ENCODE results near the gene WNT9A. TPM values are rescaled to one million over a fixed set of nuclear protein-coding genes. Genes with fewer than 3 reads are reported as not detected.

Gene WNT9A
- total RNA-seq, 1 experiment from 2014 or later, result not detected

- H3K79me2 ChIP-seq (ENCODE audit: low read length), result no peaks in the 10 kb centered on the region
- H3K4me1 ChIP-seq (ENCODE audit: low read length), result no peaks in the 10 kb centered on the region
Measured at GRCh38 chr1:227889863-227890405, 57.8 kb downstream of the WNT9A start.

GRCh38 chr1:227889047-227889862 is 58.5 kb downstream of the WNT9A start:
- Histone ChIP-seq H3K27me3 (ENCODE audit: low read length) (no peaks in the 10 kb centered on the region), H3K4me3 (ENCODE audit: low read length) (no peak overlapping the region), H3K9ac (ENCODE audit: low read length) (no peak overlapping the region), H3K79me2 (ENCODE audit: low read length) (no peaks in the 10 kb centered on the region), H3K9me2 (replicated peaks; ENCODE audit: insufficient read depth, low read length) (no peaks in the 10 kb centered on the region), H3K27ac (ENCODE audit: low read length) (no peak overlapping the region), H3K9me3 (ENCODE audit: low read length) (no peaks in the 10 kb centered on the region), H4K20me1 (ENCODE audit: insufficient read depth, low read depth, low read length) (no peaks in the 10 kb centered on the region), H3K4me2 (ENCODE audit: low read depth, low read length, poor library complexity, severe bottlenecking) (no peak overlapping the region), H3K36me3 (ENCODE audit: insufficient read depth, low read length) (no peaks in the 10 kb centered on the region), H2AFZ (ENCODE audit: low read length) (no peak overlapping the region), H3K4me1 (ENCODE audit: low read length) (no peaks in the 10 kb centered on the region)
- no peak for DNase-seq

More at GRCh38 chr1:227889863-227890405, 57.8 kb downstream of the WNT9A start:
- Histone ChIP-seq H2AFZ (ENCODE audit: low read length) (no peak overlapping the region), H3K9ac (ENCODE audit: low read length) (no peak overlapping the region), H3K9me3 (ENCODE audit: low read length) (no peaks in the 10 kb centered on the region), H4K20me1 (ENCODE audit: insufficient read depth, low read depth, low read length) (no peaks in the 10 kb centered on the region), H3K27ac (ENCODE audit: low read length) (no peak overlapping the region), H3K27me3 (ENCODE audit: low read length) (no peaks in the 10 kb centered on the region), H3K4me2 (ENCODE audit: low read depth, low read length, poor library complexity, severe bottlenecking) (no peak overlapping the region), H3K9me2 (replicated peaks; ENCODE audit: insufficient read depth, low read length) (no peaks in the 10 kb centered on the region), H3K4me3 (ENCODE audit: low read length) (no peak overlapping the region), H3K36me3 (ENCODE audit: insufficient read depth, low read length) (no peaks in the 10 kb centered on the region)
- no peak for DNase-seq

GRCh38 chr1:227888404-227889046 is 59.2 kb downstream of the WNT9A start:
- no peaks in the 10 kb centered on the region for H3K36me3 ChIP-seq (ENCODE audit: insufficient read depth, low read length)
- peak; percentile 27 for DNase-seq
- H3K9me2 ChIP-seq (replicated peaks; ENCODE audit: insufficient read depth, low read length), result no peaks in the 10 kb centered on the region
- H3K27ac ChIP-seq (ENCODE audit: low read length), result no peak overlapping the region
- H4K20me1 ChIP-seq (ENCODE audit: insufficient read depth, low read depth, low read length), result no peaks in the 10 kb centered on the region
- no peak overlapping the region for H2AFZ ChIP-seq (ENCODE audit: low read length)
- no peaks in the 10 kb centered on the region for H3K79me2 ChIP-seq (ENCODE audit: low read length)
- H3K27me3 ChIP-seq (ENCODE audit: low read length), result no peaks in the 10 kb centered on the region
- H3K4me1 ChIP-seq (ENCODE audit: low read length), result no peaks in the 10 kb centered on the region
- H3K9me3 ChIP-seq (ENCODE audit: low read length), result no peaks in the 10 kb centered on the region
- no peak overlapping the region for H3K4me3 ChIP-seq (ENCODE audit: low read length)
- H3K9ac ChIP-seq (ENCODE audit: low read length), result no peak overlapping the region
- H3K4me2 ChIP-seq (ENCODE audit: low read depth, low read length, poor library complexity, severe bottlenecking), result no peak overlapping the region

GRCh38 chr1:227887697-227888403 is 59.9 kb downstream of the WNT9A start:
- Histone ChIP-seq H3K9ac (ENCODE audit: low read length) (no peak overlapping the region), H3K9me3 (ENCODE audit: low read length) (no peaks in the 10 kb centered on the region), H3K36me3 (ENCODE audit: insufficient read depth, low read length) (no peaks in the 10 kb centered on the region), H3K79me2 (ENCODE audit: low read length) (no peaks in the 10 kb centered on the region), H3K4me3 (ENCODE audit: low read length) (no peak overlapping the region), H4K20me1 (ENCODE audit: insufficient read depth, low read depth, low read length) (no peaks in the 10 kb centered on the region), H3K9me2 (replicated peaks; ENCODE audit: insufficient read depth, low read length) (no peaks in the 10 kb centered on the region), H3K4me1 (ENCODE audit: low read length) (no peaks in the 10 kb centered on the region), H2AFZ (ENCODE audit: low read length) (no peak overlapping the region), H3K4me2 (ENCODE audit: low read depth, low read length, poor library complexity, severe bottlenecking) (no peak overlapping the region), H3K27ac (ENCODE audit: low read length) (no peak overlapping the region), H3K27me3 (ENCODE audit: low read length) (no peaks in the 10 kb centered on the region)
- DNase-seq, result no peak

GRCh38 chr1:227886993-227887696 is 60.6 kb downstream of the WNT9A start:
- Histone ChIP-seq H4K20me1 (ENCODE audit: insufficient read depth, low read depth, low read length) (no peaks in the 10 kb centered on the region), H3K79me2 (ENCODE audit: low read length) (no peaks in the 10 kb centered on the region), H2AFZ (ENCODE audit: low read length) (no peak overlapping the region), H3K9ac (ENCODE audit: low read length) (no peak overlapping the region), H3K27me3 (ENCODE audit: low read length) (no peaks in the 10 kb centered on the region), H3K27ac (ENCODE audit: low read length) (no peak overlapping the region), H3K9me2 (replicated peaks; ENCODE audit: insufficient read depth, low read length) (no peaks in the 10 kb centered on the region), H3K9me3 (ENCODE audit: low read length) (no peaks in the 10 kb centered on the region), H3K4me3 (ENCODE audit: low read length) (no peak overlapping the region), H3K4me1 (ENCODE audit: low read length) (no peaks in the 10 kb centered on the region), H3K36me3 (ENCODE audit: insufficient read depth, low read length) (no peaks in the 10 kb centered on the region), H3K4me2 (ENCODE audit: low read depth, low read length, poor library complexity, severe bottlenecking) (no peak overlapping the region)
- DNase-seq, result peak; percentile 2

- no peaks in the 10 kb centered on the region for H3K27me3 ChIP-seq (ENCODE audit: low read length)
- no peaks in the 10 kb centered on the region for H3K9me3 ChIP-seq (ENCODE audit: low read length)
- H3K9ac ChIP-seq (ENCODE audit: low read length), result no peak overlapping the region
- no peak overlapping the region for H3K27ac ChIP-seq (ENCODE audit: low read length)
- H4K20me1 ChIP-seq (ENCODE audit: insufficient read depth, low read depth, low read length), result no peaks in the 10 kb centered on the region
- no peak overlapping the region for H3K4me3 ChIP-seq (ENCODE audit: low read length)
- no peak for DNase-seq
- H3K79me2 ChIP-seq (ENCODE audit: low read length), result no peaks in the 10 kb centered on the region
- no peak overlapping the region for H3K4me2 ChIP-seq (ENCODE audit: low read depth, low read length, poor library complexity, severe bottlenecking)
- no peaks in the 10 kb centered on the region for H3K9me2 ChIP-seq (replicated peaks; ENCODE audit: insufficient read depth, low read length)
- no peaks in the 10 kb centered on the region for H3K36me3 ChIP-seq (ENCODE audit: insufficient read depth, low read length)
- no peaks in the 10 kb centered on the region for H3K4me1 ChIP-seq (ENCODE audit: low read length)
- H2AFZ ChIP-seq (ENCODE audit: low read length), result no peak overlapping the region
Measured at GRCh38 chr1:227886503-227886961, 61.2 kb downstream of the WNT9A start.

- H3K79me2 ChIP-seq (ENCODE audit: low read length), result no peaks in the 10 kb centered on the region
- H3K9me3 ChIP-seq (ENCODE audit: low read length), result no peaks in the 10 kb centered on the region
- H3K27ac ChIP-seq (ENCODE audit: low read length), result no peak overlapping the region
- H3K9ac ChIP-seq (ENCODE audit: low read length), result no peak overlapping the region
- no peaks in the 10 kb centered on the region for H3K27me3 ChIP-seq (ENCODE audit: low read length)
- no peaks in the 10 kb centered on the region for H3K36me3 ChIP-seq (ENCODE audit: insufficient read depth, low read length)
- H4K20me1 ChIP-seq (ENCODE audit: insufficient read depth, low read depth, low read length), result no peaks in the 10 kb centered on the region
- no peak overlapping the region for H2AFZ ChIP-seq (ENCODE audit: low read length)
- DNase-seq, result no peak
- no peak overlapping the region for H3K4me2 ChIP-seq (ENCODE audit: low read depth, low read length, poor library complexity, severe bottlenecking)
- no peak overlapping the region for H3K4me3 ChIP-seq (ENCODE audit: low read length)
- no peaks in the 10 kb centered on the region for H3K9me2 ChIP-seq (replicated peaks; ENCODE audit: insufficient read depth, low read length)
- no peaks in the 10 kb centered on the region for H3K4me1 ChIP-seq (ENCODE audit: low read length)
Measured at GRCh38 chr1:227885648-227886502, 61.9 kb downstream of the WNT9A start.

Data from Karpas-422 (cell line).